ENCODE measurements around the gene ZNF292.
A peak's percentile ranks its signal among the peaks of the same experiment; 100 is the strongest.
"Not testable (repeated sequence)": the region's sequence is repeated elsewhere in the genome, so short reads cannot be mapped to it uniquely, and the experiment has no call there.

ZNF292 gene

GRCh38 chr6:87124074-87124473 is 31.3 kb upstream of the ZNF292 start:
- H3K27ac ChIP-seq = no peak overlapping the region
- no peak for TF ChIP-seq CTCF (conservative IDR thresholded peaks at IDR 0.05)
- TF ChIP-seq ZFX (IDR thresholded peaks at IDR 0.05) = no peak

GRCh38 chr6:87126501-87126900 is 28.9 kb upstream of the ZNF292 start:
- TF ChIP-seq CTCF (conservative IDR thresholded peaks at IDR 0.05) (no peak), ZFX (IDR thresholded peaks at IDR 0.05) (no peak)

GRCh38 chr6:87127737-87128136 is 27.6 kb upstream of the ZNF292 start:
- TF ChIP-seq ZFX (IDR thresholded peaks at IDR 0.05) (no peak), CTCF (conservative IDR thresholded peaks at IDR 0.05) (no peak)
- H3K27ac ChIP-seq = no peak overlapping the region

More at GRCh38 chr6:87126501-87126900, 28.9 kb upstream of the ZNF292 start:
- no peak overlapping the region for H3K27ac ChIP-seq

- H3K27ac ChIP-seq = no peak overlapping the region
- TF ChIP-seq ZFX (IDR thresholded peaks at IDR 0.05) (no peak), CTCF (conservative IDR thresholded peaks at IDR 0.05) (no peak)
Measured at GRCh38 chr6:87136963-87137362, 18.4 kb upstream of the ZNF292 start.

- no peak for TF ChIP-seq ZFX (IDR thresholded peaks at IDR 0.05)
- TF ChIP-seq CTCF (conservative IDR thresholded peaks at IDR 0.05) = peak; percentile 36
- no peak overlapping the region for H3K27ac ChIP-seq
Measured at GRCh38 chr6:87139236-87139635, 16.1 kb upstream of the ZNF292 start.

- not testable (repeated sequence) for H3K27ac ChIP-seq
Measured at GRCh38 chr6:87139927-87140326, 15.4 kb upstream of the ZNF292 start.

- TF ChIP-seq ZFX (IDR thresholded peaks at IDR 0.05) (no peak), CTCF (conservative IDR thresholded peaks at IDR 0.05) (no peak)
- H3K27ac ChIP-seq = no peak overlapping the region
Measured at GRCh38 chr6:87146363-87146762, 9.0 kb upstream of the ZNF292 start.

- no peak for TF ChIP-seq ZFX (IDR thresholded peaks at IDR 0.05)
- no peak for TF ChIP-seq CTCF (conservative IDR thresholded peaks at IDR 0.05)
Measured at GRCh38 chr6:87150406-87150805, 5.0 kb upstream of the ZNF292 start.

More at GRCh38 chr6:87150406-87150805, 5.0 kb upstream of the ZNF292 start:
- no peak overlapping the region for H3K27ac ChIP-seq
